Activated CD4-positive, CD25-positive, alpha-beta regulatory T cell treated with anti-CD3 and anti-CD28 coated beads, Interleukin-2, amount 50 U/mL, for 16 hours (primary cell): ENCODE data around the gene RASGRF1.

Experiments used
- DNase-seq: peaks from one replicate; pipeline ENCODE4 v3.0.0-alpha.2; 2020; ENCODE audit warnings: low read depth, low spot score

The RASGRF1 gene

GRCh38 chr15:78960308-78960707, 130.3 kb downstream of the RASGRF1 start:
- DNase-seq, result no peak

DNA sequence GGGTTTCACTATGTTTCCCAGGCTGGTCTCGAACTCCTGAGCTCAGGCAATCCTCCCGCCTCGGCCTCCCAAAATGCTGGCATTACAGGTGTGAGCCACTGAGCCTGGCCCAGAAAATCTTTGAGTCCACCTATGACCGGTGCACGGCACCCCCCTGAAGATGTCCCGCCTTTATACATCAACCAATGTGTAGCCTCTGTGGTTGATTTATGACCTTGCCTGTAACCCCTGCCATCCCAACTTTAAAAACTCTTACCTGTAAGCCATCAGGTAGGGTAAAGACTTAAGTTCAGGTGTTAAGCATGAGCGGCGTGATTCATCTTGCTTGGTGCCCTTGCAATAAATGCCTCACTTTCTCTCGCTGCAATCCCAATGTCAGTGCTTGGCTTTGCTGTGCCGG, 131.2 kb downstream of the RASGRF1 start:
- DNase-seq, result no peak

- DNase-seq, result no peak
Observed at GRCh38 chr15:78957416-78958093, 133.0 kb downstream of the RASGRF1 start.

DNA sequence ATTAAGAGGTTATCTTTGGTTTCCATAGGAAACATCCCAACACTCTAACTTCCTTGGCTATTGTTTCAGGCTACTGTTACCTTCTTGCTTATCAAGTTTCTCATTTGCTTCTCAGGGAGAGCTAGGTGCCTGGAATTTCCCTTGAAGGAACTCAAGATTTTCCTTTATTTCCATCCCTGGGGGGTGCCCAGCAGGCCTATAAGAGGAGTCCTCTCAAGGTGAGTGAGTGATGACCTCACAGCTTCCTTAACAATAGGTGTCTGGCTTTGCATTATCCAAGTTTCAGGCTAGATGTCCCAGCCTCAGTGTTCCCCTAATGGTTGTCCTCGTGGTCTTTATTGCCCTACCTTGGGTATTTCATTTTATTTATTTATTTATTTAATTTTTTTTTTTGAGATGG, 133.6 kb downstream of the RASGRF1 start:
- DNase-seq, result no peak

DNA sequence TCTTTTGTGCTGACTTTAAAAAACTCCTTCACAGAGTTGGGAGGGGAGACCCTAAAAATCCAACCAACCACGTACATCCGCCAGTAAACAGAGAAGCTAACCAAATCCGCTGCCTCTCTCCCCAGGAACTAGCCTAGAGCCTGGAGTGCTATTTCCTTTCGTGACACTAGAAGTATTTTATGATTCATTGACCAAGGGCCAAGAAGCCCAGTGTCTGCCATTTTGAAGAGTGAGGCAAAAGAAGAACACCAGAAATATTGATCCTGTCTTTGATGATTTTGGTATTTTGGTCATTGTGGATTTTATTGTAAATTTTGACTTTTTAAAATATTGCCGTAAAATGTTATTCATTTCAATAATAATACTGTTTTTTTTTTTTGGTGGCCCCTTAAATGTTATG, 135.2 kb downstream of the RASGRF1 start:
- no peak for DNase-seq

GRCh38 chr15:78951841-78952238, 138.7 kb downstream of the RASGRF1 start:
- no peak for DNase-seq

DNA sequence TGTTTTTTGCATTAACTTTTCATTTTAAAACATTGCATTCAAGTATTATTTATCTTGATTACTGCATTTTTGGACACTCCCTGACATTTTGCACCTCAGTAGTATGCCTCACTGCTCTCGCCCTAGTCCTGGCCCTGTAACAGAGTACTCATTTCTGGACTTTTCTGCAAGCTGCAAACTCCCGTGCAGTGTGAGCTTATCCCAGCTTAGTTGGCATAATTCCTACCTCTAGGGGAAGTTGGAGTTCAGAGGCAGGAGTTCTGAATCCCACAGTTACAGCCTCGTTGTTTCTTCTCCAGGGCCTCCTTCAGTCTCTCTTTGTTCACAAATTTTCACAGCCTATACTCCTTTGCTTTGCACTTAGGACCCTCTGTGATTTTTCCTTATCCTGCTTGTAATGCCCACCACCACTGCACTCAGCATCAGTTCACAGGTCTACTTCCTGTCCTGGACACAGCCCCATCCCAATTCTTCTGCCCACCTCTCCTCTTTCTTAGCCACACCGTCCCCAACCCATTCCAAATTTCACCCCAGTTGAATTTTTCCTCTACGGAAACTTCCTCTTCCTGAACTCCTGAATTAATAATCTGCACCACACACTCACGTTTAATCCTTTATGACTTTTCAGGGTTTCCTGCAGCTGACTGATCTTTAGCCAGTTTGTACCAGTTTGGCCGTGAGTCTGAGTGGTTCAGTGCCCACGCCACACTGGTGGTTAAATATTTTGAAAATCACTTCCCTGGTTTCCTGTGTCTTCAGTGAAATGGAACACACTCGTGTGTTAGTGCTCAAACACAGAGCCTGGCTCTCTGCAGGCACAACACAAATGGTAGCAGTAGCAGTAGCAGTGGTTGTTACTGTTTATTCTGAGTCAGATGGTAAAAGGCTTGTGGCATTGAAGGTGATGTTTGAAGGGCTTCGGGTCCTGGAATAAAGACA, 139.4 kb downstream of the RASGRF1 start:
- DNase-seq, result no peak

DNA sequence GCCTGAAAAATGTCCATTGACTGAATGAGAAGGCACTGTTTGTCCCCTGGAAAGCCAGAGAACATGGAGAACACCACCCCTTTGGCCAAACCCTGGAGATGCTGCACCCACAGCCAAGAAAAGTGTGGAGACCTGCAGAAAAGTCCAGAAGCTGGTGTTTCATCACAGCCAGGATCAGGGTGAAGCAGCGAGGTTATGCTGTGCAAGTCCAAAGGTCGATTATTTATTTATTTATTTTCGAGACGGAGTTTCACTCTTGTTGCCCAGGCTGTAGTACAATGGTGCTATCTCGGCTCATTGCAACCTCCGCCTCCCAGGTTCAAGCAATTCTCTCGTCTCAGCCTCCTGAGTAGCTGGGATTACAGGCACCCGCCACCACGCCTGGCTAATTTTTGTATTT, 140.2 kb downstream of the RASGRF1 start:
- DNase-seq, result no peak

DNA sequence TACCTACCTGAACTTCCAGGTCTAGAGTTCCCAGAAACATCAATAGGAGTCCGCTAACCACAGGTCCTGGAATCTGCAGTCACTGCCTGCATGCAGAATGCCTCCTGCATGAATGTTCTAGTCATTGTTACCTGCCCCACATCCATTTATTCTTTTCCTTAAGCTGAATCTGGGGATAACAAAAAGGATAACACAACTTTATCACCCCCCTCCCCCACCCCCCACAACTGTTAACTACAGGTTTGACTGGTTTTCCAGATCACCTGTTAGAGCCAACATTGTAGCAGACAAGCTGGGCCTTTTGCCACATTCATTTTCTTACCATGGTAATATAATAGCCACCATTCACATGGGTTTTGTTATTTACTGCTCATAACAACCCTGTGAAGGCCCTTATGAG, 141.1 kb downstream of the RASGRF1 start:
- no peak for DNase-seq

- no peak for DNase-seq
Observed at GRCh38 chr15:78947506-78947905, 143.1 kb downstream of the RASGRF1 start.

GRCh38 chr15:78946493-78946892, 144.1 kb downstream of the RASGRF1 start:
- no peak for DNase-seq

- peak; percentile 29 for DNase-seq
Observed at GRCh38 chr15:78944669-78945407, 145.7 kb downstream of the RASGRF1 start, which contains the start of gene CTSH. Gene CTSH (minus strand): TSS chr15:78945046. CDS start chr15:78944981, 65 bp downstream.

- DNase-seq, result no peak
Observed at GRCh38 chr15:78944202-78944625, 146.4 kb downstream of the RASGRF1 start.

GRCh38 chr15:78943692-78944091, 146.9 kb downstream of the RASGRF1 start:
- DNase-seq, result no peak

- DNase-seq, result no peak
Observed at GRCh38 chr15:78942741-78943140, 147.8 kb downstream of the RASGRF1 start.

DNA sequence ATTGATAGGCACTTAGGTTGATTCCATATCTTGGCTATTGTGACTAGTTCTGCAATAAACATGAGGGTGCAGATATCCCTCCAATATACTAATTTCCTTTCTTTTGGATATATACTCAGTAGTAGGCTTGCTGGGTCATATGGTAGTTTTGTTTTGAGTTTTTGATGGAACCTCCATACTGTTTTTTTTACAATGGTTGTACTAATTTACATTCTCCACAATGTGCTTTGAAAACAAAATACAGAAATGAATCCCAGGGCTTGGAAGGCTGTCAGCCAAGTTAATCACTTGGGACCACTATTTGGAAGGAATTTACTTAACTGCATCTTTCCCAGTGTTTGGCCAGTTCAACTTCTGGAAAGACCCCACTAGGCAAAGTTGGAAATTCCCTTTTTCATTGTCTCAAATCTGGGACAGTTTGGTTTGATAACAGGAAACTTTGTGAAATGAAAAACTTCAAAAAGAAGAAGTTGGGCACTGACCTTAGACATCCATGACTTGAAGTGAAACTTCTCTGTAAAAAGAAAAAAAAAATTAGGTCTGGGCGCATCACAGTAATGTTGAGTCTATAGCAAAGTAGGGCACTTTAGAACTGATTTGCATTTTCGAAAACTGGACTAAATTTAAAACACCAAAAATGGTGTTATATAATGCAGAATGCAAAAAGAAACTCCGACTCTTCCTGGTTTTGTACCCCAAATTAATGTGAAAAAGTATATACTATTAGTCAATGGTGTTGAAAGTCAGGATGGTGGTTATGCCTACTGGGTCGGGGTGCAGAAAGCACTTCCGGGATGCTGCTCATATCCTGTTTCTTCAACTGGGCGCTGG, 151.7 kb downstream of the RASGRF1 start:
- DNase-seq, result no peak

DNA sequence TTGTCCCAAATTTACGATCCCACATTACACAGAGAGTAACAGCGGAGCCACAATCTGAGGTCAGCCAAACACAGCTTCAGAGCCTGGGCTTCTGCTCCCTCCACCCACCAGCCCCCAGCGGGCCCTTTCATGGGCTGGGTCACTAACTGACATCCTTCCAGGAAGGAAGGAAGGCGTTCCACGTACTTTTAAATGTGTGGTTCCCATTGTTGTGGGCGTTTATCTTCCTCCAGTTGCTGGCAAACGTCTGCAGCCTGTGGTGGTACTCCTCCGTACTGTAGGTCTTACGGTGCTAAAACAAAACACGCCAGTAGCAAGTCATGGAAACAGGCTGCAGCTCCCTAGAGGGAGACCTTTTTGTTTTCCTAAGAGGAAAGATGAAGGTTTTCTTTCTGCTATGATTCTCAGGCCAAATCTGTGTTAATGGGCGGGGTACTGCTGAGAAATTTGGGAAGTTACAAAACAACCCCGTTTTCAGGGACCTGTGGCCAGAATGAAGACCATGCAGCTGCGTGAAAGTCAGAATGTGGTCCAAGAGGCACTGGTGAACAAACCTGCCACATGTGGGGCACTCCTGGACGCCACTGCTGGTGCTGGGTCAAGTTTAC, 153.3 kb downstream of the RASGRF1 start:
- no peak for DNase-seq

DNA sequence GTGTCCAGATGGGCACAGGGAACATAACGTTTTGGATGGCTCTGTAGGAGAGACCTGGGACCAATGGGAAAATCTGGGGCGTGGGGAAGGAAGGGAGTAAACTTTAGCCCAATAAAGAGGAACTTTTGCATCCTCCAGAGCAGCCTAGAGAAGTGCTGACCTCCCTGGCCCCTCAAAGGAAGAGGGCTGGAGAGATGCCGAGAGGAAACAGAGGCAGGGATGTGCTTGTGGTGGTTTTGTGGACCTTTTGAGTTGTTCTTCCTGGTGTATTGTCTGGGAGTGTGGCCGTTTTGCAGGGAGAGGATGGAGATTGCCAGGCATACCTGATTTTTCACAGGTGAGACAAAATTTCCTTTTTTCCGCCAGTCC, 155.9 kb downstream of the RASGRF1 start:
- no peak for DNase-seq

DNA sequence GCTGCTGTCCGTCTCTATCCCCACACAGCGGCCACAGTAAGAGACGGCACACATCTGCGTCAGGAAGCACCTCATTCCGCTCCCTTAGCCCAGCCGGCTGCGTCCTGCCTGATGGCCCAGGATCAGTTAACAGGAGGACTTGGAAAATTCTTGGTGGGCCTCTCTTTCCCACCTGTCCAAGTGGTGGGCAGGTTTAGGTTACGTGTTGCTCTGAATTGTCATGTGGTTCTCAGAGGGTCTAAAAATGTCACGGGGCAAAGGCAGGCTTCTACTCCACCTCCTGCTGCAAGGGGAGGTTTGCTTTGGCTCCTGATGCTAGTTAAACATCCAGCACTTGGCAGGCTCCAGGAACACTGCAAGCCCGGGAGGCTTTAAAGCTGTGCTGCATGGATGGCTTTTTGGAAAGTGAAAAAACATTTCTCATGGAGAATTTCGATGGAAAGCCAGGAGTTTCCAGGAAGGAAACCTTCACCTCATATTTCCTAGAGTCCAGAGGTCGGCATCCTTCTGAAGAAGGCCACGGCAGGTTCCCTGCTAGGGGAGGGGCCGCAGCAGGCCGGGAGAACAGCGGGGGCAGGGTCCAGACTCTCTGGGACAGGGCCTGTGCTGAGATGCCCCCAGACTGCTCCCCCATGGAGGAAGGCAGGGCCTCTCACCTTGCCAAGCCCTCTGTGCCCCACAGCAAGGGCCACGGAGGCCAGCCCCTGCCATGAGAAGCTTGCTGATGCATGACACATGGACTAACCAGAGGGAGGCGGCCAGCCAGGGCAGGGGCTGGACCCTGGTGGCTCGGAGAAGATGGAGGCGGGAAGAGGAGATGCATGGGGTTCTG, 156.5 kb downstream of the RASGRF1 start:
- no peak for DNase-seq
